Effector CD4-positive, alpha-beta T cell (primary cell): ENCODE measurements around the gene MRPL40.

Source experiments
- DNase-seq: peaks from one replicate; pipeline ENCODE4 v3.0.0-alpha.2; 2020

The MRPL40 gene

DNA sequence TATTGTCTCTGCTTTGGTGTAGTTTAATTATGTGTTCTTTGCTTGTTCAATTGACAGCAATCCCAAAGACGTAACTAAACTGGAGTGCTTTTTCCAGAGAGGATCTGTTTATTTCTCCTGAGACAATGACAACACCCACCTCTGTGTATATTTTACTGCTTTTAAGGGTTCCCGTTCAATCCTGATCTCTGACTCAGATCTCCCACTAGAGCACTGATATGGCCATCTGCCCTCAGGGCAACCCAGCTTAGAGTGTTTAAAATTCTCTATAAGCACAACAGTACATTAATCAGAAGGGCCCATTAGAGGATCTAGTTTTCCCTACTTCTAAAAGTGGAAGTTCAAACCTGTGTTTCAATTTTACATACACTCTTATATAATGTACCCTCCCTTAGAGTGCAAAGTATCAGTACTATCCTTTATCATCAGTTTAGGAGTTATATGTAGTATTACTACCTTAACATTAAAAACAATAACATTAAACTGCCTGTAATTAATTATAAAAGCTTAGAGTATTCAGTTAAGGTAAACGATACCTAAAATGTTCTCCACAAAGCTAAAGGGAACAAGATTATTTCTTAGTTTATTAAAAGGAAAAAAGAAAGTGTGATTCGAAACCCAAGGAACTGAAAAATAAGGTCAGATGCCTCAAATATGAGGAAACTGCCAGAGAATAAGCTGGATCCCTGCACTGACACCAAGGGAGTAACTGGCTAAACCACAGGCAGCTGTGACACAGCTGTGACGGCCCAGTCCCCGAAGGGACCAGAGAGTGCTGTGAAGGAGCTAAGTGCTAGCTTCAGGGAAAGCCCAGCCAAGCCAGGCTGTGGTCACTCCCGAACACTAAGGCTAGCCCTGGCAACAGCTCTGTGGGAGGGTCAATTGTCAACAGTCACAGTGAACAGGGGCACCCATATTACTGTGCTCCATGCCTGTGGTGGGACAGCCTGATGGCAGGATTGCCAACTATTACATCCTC, 31.4 kb downstream of the MRPL40 start:
- no peak for DNase-seq

DNA sequence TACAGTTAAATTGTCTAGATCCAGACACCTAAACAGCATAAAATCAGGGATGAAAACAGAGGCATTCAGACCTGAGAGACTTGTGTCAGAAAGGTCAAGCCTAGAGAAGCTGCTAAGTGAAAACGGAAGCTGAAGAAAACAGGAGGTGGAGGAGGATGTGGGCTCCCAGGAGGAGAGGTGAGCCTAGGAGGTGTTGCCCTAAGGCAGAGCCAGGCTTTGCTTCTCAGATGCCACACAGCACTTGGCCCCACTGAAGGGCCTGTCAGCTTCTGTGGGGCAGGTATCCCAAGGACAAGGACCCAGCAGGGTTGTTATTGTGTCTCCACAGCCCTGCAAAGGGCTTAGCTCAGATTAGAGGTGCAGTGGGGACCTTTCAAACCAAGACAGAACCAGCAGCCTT, 32.2 kb downstream of the MRPL40 start:
- DNase-seq, result no peak

GRCh38 chr22:19464975-19465374, 32.6 kb downstream of the MRPL40 start:
- no peak for DNase-seq

DNA sequence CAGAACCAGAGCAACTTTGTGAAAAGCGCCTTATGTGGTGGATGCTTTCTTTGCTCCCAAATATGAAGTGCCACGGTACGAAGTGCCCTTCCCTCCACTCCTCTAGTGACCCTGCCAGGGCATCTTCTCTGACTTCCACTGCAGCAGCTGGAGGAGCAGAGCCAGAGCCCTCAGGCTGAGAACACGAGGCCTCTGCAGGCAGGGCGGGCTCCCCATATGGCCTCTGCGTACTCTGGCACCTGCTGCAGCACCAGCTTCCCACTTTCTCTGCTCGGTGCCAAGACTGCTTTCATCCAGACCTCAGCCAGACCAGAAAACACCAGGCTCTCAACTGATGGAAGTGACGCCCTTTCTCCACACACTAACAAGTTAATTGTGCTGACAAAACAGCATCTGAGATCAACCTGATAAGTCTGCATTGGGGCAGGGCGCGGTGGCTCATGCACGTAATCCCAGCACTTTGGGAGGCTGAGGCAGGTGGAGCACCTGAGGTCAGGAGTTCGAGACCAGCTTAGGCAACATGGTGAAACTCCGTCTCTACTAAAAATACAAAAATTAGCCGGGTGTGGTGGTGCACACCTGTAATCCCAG, 33.9 kb downstream of the MRPL40 start:
- no peak for DNase-seq

GRCh38 chr22:19466848-19467752, 34.8 kb downstream of the MRPL40 start:
- DNase-seq, result no peak

DNA sequence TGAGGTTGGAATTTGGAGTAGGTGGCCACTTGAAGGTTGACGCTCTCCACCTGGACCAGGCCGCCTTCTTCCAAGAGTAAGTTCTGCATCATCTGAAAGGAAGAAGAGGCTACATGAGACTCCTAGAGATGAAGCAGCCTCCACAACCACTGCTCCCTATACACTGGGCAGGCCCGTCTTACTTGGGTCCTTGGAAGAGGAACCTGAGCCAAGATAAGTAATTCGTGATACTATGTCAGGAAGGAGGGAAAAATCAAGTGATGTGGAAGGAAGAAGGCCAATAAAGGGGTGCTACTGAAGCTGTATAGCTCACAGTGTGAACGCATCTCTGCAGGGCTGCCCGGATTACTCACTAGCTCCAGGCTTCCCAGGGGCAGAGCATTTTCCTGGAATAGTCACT, 35.6 kb downstream of the MRPL40 start:
- DNase-seq, result no peak

DNA sequence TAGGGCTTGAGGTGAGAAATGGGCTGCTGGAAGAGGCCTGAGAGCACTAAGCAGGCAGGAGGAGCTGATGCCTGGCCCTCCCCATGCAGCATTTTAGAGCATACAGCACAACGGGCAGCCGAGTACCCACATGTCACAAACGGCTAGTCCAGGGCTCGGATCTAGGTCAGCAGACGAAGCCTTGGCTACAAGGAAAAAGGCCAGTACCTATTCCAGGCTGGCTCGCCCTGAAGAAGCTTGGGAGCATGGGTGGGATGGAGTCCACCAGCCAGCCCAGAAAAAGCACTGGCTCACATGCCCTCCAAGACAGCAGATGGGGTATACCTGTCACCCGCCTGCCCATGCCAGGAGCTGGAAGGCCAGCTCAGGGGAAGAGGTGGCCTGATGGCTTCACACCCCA, 37.1 kb downstream of the MRPL40 start:
- no peak for DNase-seq

DNA sequence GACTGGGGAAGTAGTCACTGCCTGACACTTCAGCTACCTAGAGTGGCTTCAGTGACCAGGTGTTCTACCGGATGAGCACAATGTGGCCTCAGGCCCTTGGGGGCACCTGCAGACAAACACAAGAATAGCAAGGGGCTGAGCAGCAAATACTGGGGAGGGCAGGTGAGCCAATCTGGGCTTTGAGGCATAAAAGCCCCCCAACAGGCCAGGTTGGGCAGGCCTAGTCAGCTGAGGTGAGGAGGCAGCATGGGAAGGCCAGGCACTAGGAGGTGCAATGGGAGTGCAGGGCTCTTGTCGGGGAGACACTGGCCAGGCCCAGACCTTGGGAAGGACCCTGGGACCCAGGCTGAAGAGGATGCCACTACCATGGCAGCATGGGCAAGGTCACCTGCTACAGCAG, 37.7 kb downstream of the MRPL40 start:
- no peak for DNase-seq

DNA sequence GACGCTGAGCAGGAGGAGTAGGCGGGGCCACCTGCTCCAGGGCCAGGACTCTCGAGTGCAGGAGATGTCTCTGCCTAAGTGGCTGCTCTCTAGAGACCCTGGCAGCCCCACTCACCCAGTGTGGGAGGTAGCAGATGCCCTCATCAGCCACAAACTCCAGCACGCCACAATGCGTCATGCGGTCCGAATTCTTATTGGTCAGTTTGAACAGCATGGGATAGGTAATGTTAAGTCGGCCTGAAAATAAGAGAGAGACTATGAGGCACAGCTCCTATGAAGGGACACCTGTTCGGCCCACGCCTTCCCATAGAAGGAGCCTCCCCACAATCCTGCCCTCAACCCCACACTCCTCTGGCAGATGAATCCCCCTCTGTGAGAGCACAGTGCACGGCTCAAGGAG, 39.2 kb downstream of the MRPL40 start:
- DNase-seq, result no peak

GRCh38 chr22:19472233-19472632, 39.9 kb downstream of the MRPL40 start:
- no peak for DNase-seq

GRCh38 chr22:19473578-19473977, 41.2 kb downstream of the MRPL40 start:
- no peak for DNase-seq

DNA sequence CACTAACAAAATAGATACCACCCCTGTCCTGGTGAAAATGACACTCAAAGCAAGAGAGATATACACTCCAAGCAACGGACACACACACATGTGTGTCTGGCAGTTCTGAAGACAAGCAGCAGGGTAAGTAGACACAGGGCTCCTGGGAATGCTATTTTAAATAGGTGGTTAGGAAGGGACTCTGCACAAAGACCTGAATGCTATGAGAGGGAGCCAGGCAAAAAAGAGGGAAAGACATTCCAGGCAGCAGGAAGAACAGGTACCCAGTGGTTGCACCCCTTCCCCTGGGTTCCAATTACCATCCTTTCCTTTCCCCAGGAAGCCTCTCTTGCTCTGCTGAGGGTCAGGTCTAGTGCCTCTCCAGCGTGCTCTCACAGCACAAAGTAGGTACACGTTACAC, 43.7 kb downstream of the MRPL40 start:
- DNase-seq, result no peak

GRCh38 chr22:19477321-19478044, 45.1 kb downstream of the MRPL40 start:
- no peak for DNase-seq

DNA sequence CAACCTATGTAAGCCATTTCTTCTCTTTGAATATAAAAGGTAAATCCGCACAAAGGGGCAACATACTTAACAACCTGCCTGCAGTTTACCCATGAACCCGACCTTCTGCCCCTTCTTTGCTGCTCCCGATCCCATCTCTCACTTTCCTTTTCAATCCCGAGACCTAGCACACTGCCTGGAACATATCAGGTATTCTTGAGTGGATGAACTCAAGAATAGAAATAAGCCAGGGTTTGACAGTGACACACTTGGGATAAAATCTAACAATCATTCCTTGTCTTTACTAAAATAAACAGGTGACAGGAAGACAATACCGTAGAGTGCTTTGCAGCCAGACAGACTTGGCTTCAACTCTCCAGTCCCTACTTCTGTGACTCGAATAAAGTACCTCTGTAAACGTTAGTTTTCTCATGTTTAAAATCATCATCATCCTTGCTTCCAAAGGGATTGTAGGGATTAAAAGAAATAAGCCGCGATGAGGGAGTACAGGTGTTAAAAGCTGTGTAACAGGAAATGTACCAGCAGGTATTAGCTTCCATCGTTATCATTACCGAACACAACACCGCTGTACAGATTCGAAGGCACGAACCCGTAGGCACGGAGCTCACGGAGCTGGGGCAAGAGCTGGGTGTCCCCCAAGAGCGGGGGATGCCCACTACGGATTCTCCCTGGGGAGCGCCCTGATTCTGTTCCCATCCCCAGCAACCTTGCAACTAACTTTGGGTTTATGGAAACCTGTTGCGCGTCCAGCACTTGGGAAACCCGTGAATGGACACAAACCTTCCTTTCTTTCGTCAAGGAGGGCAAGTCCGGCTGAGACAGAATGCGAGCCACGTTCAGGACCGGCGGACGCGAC, 45.9 kb downstream of the MRPL40 start:
- DNase-seq, result peak; percentile 12

DNA sequence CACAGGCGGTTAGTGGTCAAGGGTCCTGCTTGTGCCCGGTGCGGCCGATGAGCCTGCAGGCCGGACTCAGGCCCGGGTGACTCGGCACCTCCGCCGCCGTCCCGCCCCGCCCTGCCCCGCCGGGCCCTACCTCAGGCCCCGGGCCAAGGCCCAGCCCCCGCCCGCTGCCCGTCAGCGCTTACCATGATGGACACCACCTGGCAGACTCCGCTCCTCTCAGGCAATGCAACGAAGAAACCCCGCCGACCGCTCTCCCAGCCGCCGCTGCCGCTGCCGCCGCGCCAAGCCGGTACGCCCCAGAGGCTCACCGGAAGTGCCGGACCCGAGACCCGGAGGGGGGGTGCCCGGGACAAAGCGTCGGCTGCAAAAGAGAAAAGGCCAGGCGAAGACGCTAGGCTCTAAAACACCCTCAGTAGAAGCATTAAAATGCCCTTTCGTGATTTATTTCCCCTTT, 46.6 kb downstream of the MRPL40 start, which contains the start of gene UFD1:
UFD1 (minus strand) TSS at position 293 of the 454 bp plus-strand sequence; CDS start at position 185, 108 bp downstream.
- DNase-seq, result peak; percentile 74

GRCh38 chr22:19479355-19480172, 47.2 kb downstream of the MRPL40 start, which contains the start of gene CDC45:
CDC45 (plus strand) TSS chr22:19479920; CDS start chr22:19479969, 49 bp downstream.
- DNase-seq, result peak; percentile 91

- DNase-seq, result no peak
Observed at GRCh38 chr22:19480173-19480568, 47.8 kb downstream of the MRPL40 start.

DNA sequence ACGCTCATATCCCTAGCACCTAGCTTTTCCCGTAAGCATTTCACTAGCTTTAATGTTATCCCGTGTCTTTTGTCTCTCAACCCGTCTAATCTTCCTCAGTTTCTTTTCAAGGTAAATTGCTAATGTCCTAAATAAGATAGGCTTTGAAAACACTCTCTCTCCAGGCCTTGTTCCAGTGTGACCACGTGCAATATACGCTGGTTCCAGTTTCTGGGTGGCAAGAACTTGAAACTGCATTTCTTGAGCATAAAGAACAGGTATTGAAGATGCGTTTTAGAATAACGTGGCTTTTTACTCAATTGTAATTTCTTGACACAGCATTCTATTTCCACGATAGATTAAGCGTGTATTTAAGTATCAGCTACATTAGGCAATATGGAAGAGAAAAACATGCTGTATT, 48.4 kb downstream of the MRPL40 start:
- DNase-seq, result no peak

- DNase-seq, result no peak
Observed at GRCh38 chr22:19482297-19482696, 50.0 kb downstream of the MRPL40 start.
